OCI-LY7 (cell line): ENCODE results near the gene RALGAPA2. TPM values are rescaled to one million over a fixed set of nuclear protein-coding genes. Genes with fewer than 3 reads are reported as not detected.

Source experiments
- BruUV-seq: library from RNA; stranded (reverse); fragments of 400-500 nt; replicated peaks from 2 replicates; lab custom pipeline; 2021; lab: Mats Ljungman, UMichigan
- CTCF ChIA-PET: fragments of 300-600 bp; sonication (Branson Sonifier 250); formaldehyde crosslinking; loops from one replicate; lab custom pipeline; 2022; ENCODE audit warnings: antibody characterized with exemption; ENCODE audit not compliant: unreplicated experiment; lab: Charles Lee
- POLR2A ChIA-PET: fragments of 300-600 bp; sonication (Branson Sonifier 250); formaldehyde crosslinking; loops from one replicate; lab custom pipeline; 2022; ENCODE audit warnings: antibody characterized with exemption; lab: Charles Lee
- DNase-seq: peaks from one replicate; pipeline ENCODE4 v3.0.0-alpha.2; 2015; ENCODE audit warnings: low spot score
- H2AFZ ChIP-seq: fragments of 200-600 bp; sonication (generic), shearing (Covaris generic); 2 replicates; pipeline ENCODE4 v1.6.1; 2014; ENCODE audit warnings: mild to moderate bottlenecking, antibody characterized with exemption, low read length, moderate library complexity
- H3K27ac ChIP-seq: fragments of 200-600 bp; sonication (generic); 2 replicates; pipeline ENCODE4 v1.5.1; 2014; ENCODE audit warnings: mixed run types, low read depth, mild to moderate bottlenecking, moderate library complexity, low read length, inconsistent platforms; ENCODE audit not compliant: poor library complexity, severe bottlenecking
- H3K36me3 ChIP-seq: fragments of 200-600 bp; sonication (generic); 2 replicates; pipeline ENCODE4 v1.6.1; 2014; ENCODE audit warnings: mild to moderate bottlenecking, antibody characterized with exemption, low read length, moderate library complexity, mixed read lengths; ENCODE audit not compliant: insufficient read depth
- H3K4me1 ChIP-seq: fragments of 200-600 bp; sonication (generic); 2 replicates; pipeline ENCODE4 v1.5.1; 2014; ENCODE audit warnings: mild to moderate bottlenecking, low read length; ENCODE audit not compliant: insufficient read depth, poor library complexity, severe bottlenecking
- H3K4me2 ChIP-seq: fragments of 200-600 bp; sonication (generic); 2 replicates; pipeline ENCODE4 v1.6.1; 2014; ENCODE audit warnings: mild to moderate bottlenecking, low read length
- H3K4me3 ChIP-seq: fragments of 200-600 bp; sonication (generic); 2 replicates; pipeline ENCODE4 v1.5.1; 2014; ENCODE audit warnings: mild to moderate bottlenecking, low read depth, low read length; ENCODE audit not compliant: poor library complexity, severe bottlenecking
- H3K79me2 ChIP-seq: fragments of 200-600 bp; sonication (generic); 2 replicates; pipeline ENCODE4 v1.6.1; 2016; ENCODE audit warnings: low read depth, mild to moderate bottlenecking, low read length, moderate library complexity, mixed read lengths; ENCODE audit not compliant: insufficient read depth
- H3K9me2 ChIP-seq: fragments of 200-600 bp; sonication (generic); 2 replicates; pipeline ENCODE4 v1.6.1; 2016; ENCODE audit warnings: mild to moderate bottlenecking, low read length, mixed read lengths; ENCODE audit not compliant: insufficient read depth
- H3K9me3 ChIP-seq: fragments of 200-600 bp; sonication (generic); 2 replicates; pipeline ENCODE4 v1.6.1; 2014; ENCODE audit warnings: mild to moderate bottlenecking, mixed run types, low read length, mixed read lengths
- H4K20me1 ChIP-seq: fragments of 200-600 bp; sonication (generic); 2 replicates; pipeline ENCODE4 v1.6.1; 2014; ENCODE audit warnings: mild to moderate bottlenecking, antibody characterized with exemption, low read length, moderate library complexity, mixed read lengths; ENCODE audit not compliant: insufficient read depth
- CTCF ChIP-seq: fragments of 200-600 bp; sonication (generic); conservative IDR thresholded peaks from 2 replicates; pipeline ENCODE4 v1.5.1; 2014; ENCODE audit warnings: mild to moderate bottlenecking, antibody characterized with exemption, low read length, moderate library complexity, mixed read lengths
- EZH2phosphoT487 ChIP-seq: fragments of 200-600 bp; sonication (generic); IDR thresholded peaks from 2 replicates; pipeline ENCODE4 v1.6.1; 2018; ENCODE audit warnings: low read depth, borderline replicate concordance, mild to moderate bottlenecking, mixed run types, antibody characterized with exemption, low read length, moderate library complexity, mixed read lengths
- intact Hi-C: fragments of 100-400 bp; cut with micrococcal nuclease; formaldehyde crosslinking; loops from one replicate; pipeline ENCODE4 v1.10.0; 2022; ENCODE audit not compliant: unreplicated experiment
- total RNA-seq, 2 experiments: library from RNA; depleted of rRNA in 1 of 2; stranded (reverse); fragments of >200 nt in 1 of 2; shearing (Covaris generic) in 1 of 2; gene quantifications; 2 replicates each; pipeline ENCODE4 v1.2.3, GENCODE V29; 2014 to 2022

Gene RALGAPA2
- total RNA-seq, 2 experiments from 2014 or later, result 9.1 to 17.8 TPM

- no peak overlapping the region for H2AFZ ChIP-seq
- ChIA-PET POLR2A (no interaction called here), CTCF (no interaction called here)
- H3K4me1 ChIP-seq, result no peaks in the 10 kb centered on the region
- TF ChIP-seq EZH2phosphoT487 (no peak), CTCF (no peak)
- no peaks in the 10 kb centered on the region for H3K9me2 ChIP-seq
- no peaks in the 10 kb centered on the region for H3K36me3 ChIP-seq
- no peaks in the 10 kb centered on the region for H4K20me1 ChIP-seq
- intact Hi-C loops, result no loop called here
- no peak overlapping the region for H3K4me3 ChIP-seq
- H3K9me3 ChIP-seq, result no peaks in the 10 kb centered on the region
- H3K4me2 ChIP-seq, result no peak overlapping the region
- H3K27ac ChIP-seq, result no peak overlapping the region
- DNase-seq, result no peak
- no TSS peak for BruUV-seq
- H3K79me2 ChIP-seq, result no peaks in the 10 kb centered on the region
Observed at GRCh38 chr20:20491110-20491783, 221.2 kb downstream of the RALGAPA2 start.

GRCh38 chr20:20490673-20491072, 221.8 kb downstream of the RALGAPA2 start:
- Histone ChIP-seq H3K4me2 (no peak overlapping the region), H3K4me1 (no peaks in the 10 kb centered on the region), H2AFZ (no peak overlapping the region), H3K9me2 (no peaks in the 10 kb centered on the region), H3K79me2 (no peaks in the 10 kb centered on the region), H3K36me3 (no peaks in the 10 kb centered on the region), H3K9me3 (no peaks in the 10 kb centered on the region), H4K20me1 (no peaks in the 10 kb centered on the region), H3K4me3 (no peak overlapping the region), H3K27ac (no peak overlapping the region)
- ChIA-PET POLR2A (no interaction called here), CTCF (no interaction called here)
- DNase-seq, result no peak
- BruUV-seq, result no TSS peak
- TF ChIP-seq CTCF, result no peak
- no peak for TF ChIP-seq EZH2phosphoT487
- intact Hi-C loops, result no loop called here

- H4K20me1 ChIP-seq, result no peaks in the 10 kb centered on the region
- H3K9me2 ChIP-seq, result no peaks in the 10 kb centered on the region
- intact Hi-C loops, result no loop called here
- no peaks in the 10 kb centered on the region for H3K36me3 ChIP-seq
- DNase-seq, result no peak
- no peak overlapping the region for H3K4me3 ChIP-seq
- no peak for TF ChIP-seq CTCF
- no peak for TF ChIP-seq EZH2phosphoT487
- no peak overlapping the region for H2AFZ ChIP-seq
- ChIA-PET POLR2A (interaction anchor here (0.7 kb wide), 1 partner anchor 12 kb away, joined by 3 read pairs; no protein-coding TSS in a partner anchor), CTCF (no interaction called here)
- no peaks in the 10 kb centered on the region for H3K4me1 ChIP-seq
- no peaks in the 10 kb centered on the region for H3K79me2 ChIP-seq
- BruUV-seq, result no TSS peak
- H3K9me3 ChIP-seq, result no peaks in the 10 kb centered on the region
- H3K27ac ChIP-seq, result no peak overlapping the region
- no peak overlapping the region for H3K4me2 ChIP-seq
Observed at GRCh38 chr20:20489648-20490341, 222.6 kb downstream of the RALGAPA2 start.
